Tibial nerve (tissue), 3 donors: ENCODE measurements around the gene MAGEB16.

ENCODE experiments used
- POLR2A ChIP-seq, 2 donors: fragments of 450-650 bp; IDR thresholded peaks; one replicate each; pipeline ENCODE4 v1.6.1; 2017; ENCODE audit warnings: antibody characterized with exemption in 2 of 2, mild to moderate bottlenecking in 2 of 2, moderate library complexity in 2 of 2
- TF ChIP-seq, protein P1 (sequence below), 5 experiments: fragments of 200-600 bp in 3 of 5; fragments of 450-650 bp in 2 of 5; sonication (generic) in 3 of 5; IDR thresholded peaks; one replicate each; pipeline ENCODE4 v1.5.1; 2016 to 2019; ENCODE audit warnings: antibody characterized with exemption in 5 of 5, mild to moderate bottlenecking in 3 of 5, moderate library complexity in 2 of 5

DNA sequence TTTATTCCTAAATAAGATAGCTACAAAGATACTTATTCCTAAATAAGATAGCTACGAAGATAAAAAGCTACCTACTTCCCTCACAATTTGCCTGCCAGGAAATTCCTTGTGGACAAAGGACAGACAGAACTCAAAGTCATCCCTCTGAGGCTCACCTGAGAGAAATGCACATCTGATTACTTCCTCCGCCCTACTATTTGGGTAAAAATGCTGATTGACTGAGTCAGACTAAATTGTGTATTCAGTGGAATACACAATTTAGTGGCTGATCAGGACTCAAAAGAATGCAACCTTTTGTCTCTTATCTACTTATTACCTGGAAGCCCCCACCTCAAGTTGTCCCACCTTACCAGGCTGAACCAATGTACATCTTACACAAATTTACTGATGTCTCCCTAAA lies 10.3 kb upstream of the MAGEB16 start:
- no peak for TF ChIP-seq POLR2A (IDR thresholded peaks at IDR 0.05)
- TF ChIP-seq, protein P1, sequence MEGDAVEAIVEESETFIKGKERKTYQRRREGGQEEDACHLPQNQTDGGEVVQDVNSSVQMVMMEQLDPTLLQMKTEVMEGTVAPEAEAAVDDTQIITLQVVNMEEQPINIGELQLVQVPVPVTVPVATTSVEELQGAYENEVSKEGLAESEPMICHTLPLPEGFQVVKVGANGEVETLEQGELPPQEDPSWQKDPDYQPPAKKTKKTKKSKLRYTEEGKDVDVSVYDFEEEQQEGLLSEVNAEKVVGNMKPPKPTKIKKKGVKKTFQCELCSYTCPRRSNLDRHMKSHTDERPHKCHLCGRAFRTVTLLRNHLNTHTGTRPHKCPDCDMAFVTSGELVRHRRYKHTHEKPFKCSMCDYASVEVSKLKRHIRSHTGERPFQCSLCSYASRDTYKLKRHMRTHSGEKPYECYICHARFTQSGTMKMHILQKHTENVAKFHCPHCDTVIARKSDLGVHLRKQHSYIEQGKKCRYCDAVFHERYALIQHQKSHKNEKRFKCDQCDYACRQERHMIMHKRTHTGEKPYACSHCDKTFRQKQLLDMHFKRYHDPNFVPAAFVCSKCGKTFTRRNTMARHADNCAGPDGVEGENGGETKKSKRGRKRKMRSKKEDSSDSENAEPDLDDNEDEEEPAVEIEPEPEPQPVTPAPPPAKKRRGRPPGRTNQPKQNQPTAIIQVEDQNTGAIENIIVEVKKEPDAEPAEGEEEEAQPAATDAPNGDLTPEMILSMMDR (IDR thresholded peaks at IDR 0.05), result no peak
